Measurements from ENCODE around the gene DPYSL3. TPM values are rescaled to one million over a fixed set of nuclear protein-coding genes. Genes with fewer than 3 reads are reported as not detected.
A peak's percentile ranks its signal among the peaks of the same experiment; 100 is the strongest.

DPYSL3 gene
- total RNA-seq, 1 donor from 2014 or later: 138 TPM

GRCh38 chr5:147515269-147515668 lies 5.4 kb upstream of the DPYSL3 start:
- DNase-seq (ENCODE audit: low read depth, low spot score): no peak

GRCh38 chr5:147512659-147513379 lies 3.0 kb upstream of the DPYSL3 start:
- no peak for DNase-seq (ENCODE audit: low read depth, low spot score)

- no peak for DNase-seq (ENCODE audit: low read depth, low spot score)
These were observed 1.0 kb upstream of the DPYSL3 start for GRCh38 chr5:147510885-147511284.

- no peak for DNase-seq (ENCODE audit: low read depth, low spot score)
These were observed 693 bp downstream of the DPYSL3 start for GRCh38 chr5:147509041-147509709.

GRCh38 chr5:147508711-147509040 lies 1.2 kb downstream of the DPYSL3 start:
- DNase-seq (ENCODE audit: low read depth, low spot score): no peak

- no peak for DNase-seq (ENCODE audit: low read depth, low spot score)
These were observed 2.3 kb downstream of the DPYSL3 start for GRCh38 chr5:147507480-147508126.

GRCh38 chr5:147504535-147504934 lies 5.3 kb downstream of the DPYSL3 start:
- no peak for DNase-seq (ENCODE audit: low read depth, low spot score)

GRCh38 chr5:147504011-147504410 lies 5.9 kb downstream of the DPYSL3 start:
- DNase-seq (ENCODE audit: low read depth, low spot score): no peak

GRCh38 chr5:147490989-147491388 lies 18.9 kb downstream of the DPYSL3 start:
- DNase-seq (ENCODE audit: low read depth, low spot score): no peak

- no peak for DNase-seq (ENCODE audit: low read depth, low spot score)
These were observed 22.7 kb downstream of the DPYSL3 start for GRCh38 chr5:147487031-147487750.

- no peak for DNase-seq (ENCODE audit: low read depth, low spot score)
These were observed 24.1 kb downstream of the DPYSL3 start for GRCh38 chr5:147485814-147486213.

- no peak for DNase-seq (ENCODE audit: low read depth, low spot score)
These were observed 24.8 kb downstream of the DPYSL3 start for GRCh38 chr5:147485046-147485445.

GRCh38 chr5:147484708-147485020 lies 25.2 kb downstream of the DPYSL3 start:
- no peak for DNase-seq (ENCODE audit: low read depth, low spot score)

GRCh38 chr5:147483961-147484707 lies 25.7 kb downstream of the DPYSL3 start:
- peak; percentile 99 for DNase-seq (ENCODE audit: low read depth, low spot score)

GRCh38 chr5:147483188-147483790 lies 26.6 kb downstream of the DPYSL3 start:
- no peak for DNase-seq (ENCODE audit: low read depth, low spot score)

GRCh38 chr5:147482706-147483180 lies 27.1 kb downstream of the DPYSL3 start:
- DNase-seq (ENCODE audit: low read depth, low spot score): no peak

- DNase-seq (ENCODE audit: low read depth, low spot score): no peak
These were observed 27.8 kb downstream of the DPYSL3 start for GRCh38 chr5:147481874-147482705.

GRCh38 chr5:147481376-147481775 lies 28.5 kb downstream of the DPYSL3 start:
- DNase-seq (ENCODE audit: low read depth, low spot score): no peak

GRCh38 chr5:147479949-147480348 lies 29.9 kb downstream of the DPYSL3 start:
- no peak for DNase-seq (ENCODE audit: low read depth, low spot score)

GRCh38 chr5:147479444-147479843 lies 30.4 kb downstream of the DPYSL3 start:
- DNase-seq (ENCODE audit: low read depth, low spot score): no peak

Measured in pulmonary artery endothelial cell (primary cell).